Fibroblast of skin of right quadriceps (primary cell): ENCODE data around the gene DOCK4.
A peak's percentile ranks its signal among the peaks of the same experiment; 100 is the strongest.

Experiments
- DNase-seq: peaks from one replicate; pipeline ENCODE4 v3.0.0-alpha.2; 2013

DOCK4 gene

GRCh38 chr7:111990643-111991042, 215.6 kb downstream of the DOCK4 start:
- no peak for DNase-seq

- DNase-seq = no peak
These were observed 218.3 kb downstream of the DOCK4 start for GRCh38 chr7:111987886-111988285.

- DNase-seq = peak; percentile 56
These were observed 218.9 kb downstream of the DOCK4 start for GRCh38 chr7:111987115-111987826.

GRCh38 chr7:111986601-111987000, 219.6 kb downstream of the DOCK4 start:
- DNase-seq = no peak

- DNase-seq = no peak
These were observed 220.4 kb downstream of the DOCK4 start for GRCh38 chr7:111985798-111986197.

GRCh38 chr7:111982804-111983203, 223.4 kb downstream of the DOCK4 start:
- no peak for DNase-seq

GRCh38 chr7:111982133-111982532, 224.1 kb downstream of the DOCK4 start:
- peak; percentile 22 for DNase-seq

- no peak for DNase-seq
These were observed 225.5 kb downstream of the DOCK4 start for GRCh38 chr7:111980725-111981124.

GRCh38 chr7:111975346-111975745, 230.9 kb downstream of the DOCK4 start:
- no peak for DNase-seq

- DNase-seq = no peak
These were observed 245.2 kb downstream of the DOCK4 start for GRCh38 chr7:111960984-111961383.

- no peak for DNase-seq
These were observed 247.3 kb downstream of the DOCK4 start for GRCh38 chr7:111958896-111959295.

GRCh38 chr7:111958431-111958830, 247.8 kb downstream of the DOCK4 start:
- no peak for DNase-seq

GRCh38 chr7:111955616-111956015, 250.6 kb downstream of the DOCK4 start:
- no peak for DNase-seq

GRCh38 chr7:111954474-111955381, 251.5 kb downstream of the DOCK4 start:
- no peak for DNase-seq

- DNase-seq = no peak
These were observed 252.1 kb downstream of the DOCK4 start for GRCh38 chr7:111954056-111954455.

- no peak for DNase-seq
These were observed 252.6 kb downstream of the DOCK4 start for GRCh38 chr7:111953611-111954010.

GRCh38 chr7:111952783-111953182, 253.4 kb downstream of the DOCK4 start:
- no peak for DNase-seq

- DNase-seq = peak; percentile 9
These were observed 255.1 kb downstream of the DOCK4 start for GRCh38 chr7:111951052-111951451.

GRCh38 chr7:111942450-111943081, 263.6 kb downstream of the DOCK4 start:
- no peak for DNase-seq

- DNase-seq = no peak
These were observed 269.0 kb downstream of the DOCK4 start for GRCh38 chr7:111937163-111937562.

- DNase-seq = peak; percentile 26
These were observed 272.6 kb downstream of the DOCK4 start for GRCh38 chr7:111933609-111934008.

- DNase-seq = peak; percentile 15
These were observed 274.2 kb downstream of the DOCK4 start for GRCh38 chr7:111931958-111932357.

GRCh38 chr7:111931016-111931517, 275.1 kb downstream of the DOCK4 start:
- no peak for DNase-seq
